Dendritic cell treated with granulocyte-macrophage colony-stimulating factor and Interleukin-4, amounts not matched to agents 40 ng/mL and 50 ng/mL, for 4 days (primary cell): ENCODE data around the gene IGSF3.
A peak's percentile ranks its signal among the peaks of the same experiment; 100 is the strongest.
"Not testable (repeated sequence)": the region's sequence is repeated elsewhere in the genome, so short reads cannot be mapped to it uniquely, and the experiment has no call there.

Experiments used
- H3K27ac Mint-ChIP-seq: one replicate; pipeline ENCODE4 v1.8.0; 2022; ENCODE audit warnings: mild to moderate bottlenecking, mixed read lengths
- H3K27me3 Mint-ChIP-seq: one replicate; pipeline ENCODE4 v1.8.0; 2022; ENCODE audit warnings: mild to moderate bottlenecking, mixed read lengths
- H3K36me3 Mint-ChIP-seq: one replicate; pipeline ENCODE4 v1.8.0; 2022; ENCODE audit warnings: low read depth, mixed read lengths
- H3K4me1 Mint-ChIP-seq: one replicate; pipeline ENCODE4 v1.8.0; 2022; ENCODE audit warnings: low read depth, mixed read lengths
- H3K4me3 Mint-ChIP-seq: one replicate; pipeline ENCODE4 v1.8.0; 2022; ENCODE audit warnings: mild to moderate bottlenecking, moderate library complexity, mixed read lengths
- H3K9me3 Mint-ChIP-seq: one replicate; pipeline ENCODE4 v1.8.0; 2022; ENCODE audit warnings: mixed read lengths
- intact Hi-C: fragments of 100-400 bp; cut with micrococcal nuclease; formaldehyde crosslinking; loops from one replicate; pipeline ENCODE4 v1.15.0; 2022

Gene IGSF3

GRCh38 chr1:116570358-116571214 is 96.9 kb downstream of the IGSF3 start, which contains the start of gene CD58:
Gene CD58, minus strand, starts transcription at chr1:116571026. Its CDS starts 54 bp downstream, at chr1:116570972.
- peak within 1 kb of the TSS; percentile 95 for H3K27ac Mint-ChIP-seq
- peak within 1 kb of the TSS; percentile 79 for H3K4me3 Mint-ChIP-seq
- peaks cover 43% of the 10 kb centered on the region for H3K36me3 Mint-ChIP-seq
- H3K9me3 Mint-ChIP-seq = no peaks in the 10 kb centered on the region
- H3K27me3 Mint-ChIP-seq = no peaks in the 10 kb centered on the region
- peaks cover 78% of the 10 kb centered on the region for H3K4me1 Mint-ChIP-seq
- intact Hi-C loops = loop anchor here (2.0 to 5.0 kb wide), 5 partner anchors 33 to 487 kb away; partner anchors contain the start of gene IGSF3

GRCh38 chr1:116569776-116570357 is 97.7 kb downstream of the IGSF3 start:
- H3K9me3 Mint-ChIP-seq = peaks cover 1% of the 10 kb centered on the region

GRCh38 chr1:116569381-116569670 is 98.2 kb downstream of the IGSF3 start:
- peaks cover 81% of the 10 kb centered on the region for H3K4me1 Mint-ChIP-seq
- H3K27ac Mint-ChIP-seq = peak overlapping the region; percentile 95
- H3K36me3 Mint-ChIP-seq = peaks cover 54% of the 10 kb centered on the region
- H3K27me3 Mint-ChIP-seq = no peaks in the 10 kb centered on the region
- peaks cover 7% of the 10 kb centered on the region for H3K9me3 Mint-ChIP-seq
- peak overlapping the region; percentile 79 for H3K4me3 Mint-ChIP-seq
- intact Hi-C loops = no loop called here

More at GRCh38 chr1:116569776-116570357, 97.7 kb downstream of the IGSF3 start:
- Mint-ChIP-seq H3K27ac (peak overlapping the region; percentile 95), H3K4me3 (peak overlapping the region; percentile 79), H3K27me3 (no peaks in the 10 kb centered on the region), H3K4me1 (peaks cover 81% of the 10 kb centered on the region), H3K36me3 (peaks cover 49% of the 10 kb centered on the region)
- intact Hi-C loops = loop anchor here (2.0 to 5.0 kb wide), 5 partner anchors 33 to 487 kb away; partner anchors contain the start of gene IGSF3

- intact Hi-C loops = no loop called here
- Mint-ChIP-seq H3K9me3 (peaks cover 12% of the 10 kb centered on the region), H3K4me1 (peaks cover 81% of the 10 kb centered on the region), H3K4me3 (peak overlapping the region; percentile 79), H3K27me3 (no peaks in the 10 kb centered on the region), H3K36me3 (peaks cover 59% of the 10 kb centered on the region), H3K27ac (peak overlapping the region; percentile 95)
Measured at GRCh38 chr1:116568662-116569380, 98.7 kb downstream of the IGSF3 start.

GRCh38 chr1:116567790-116568661 is 99.5 kb downstream of the IGSF3 start:
- H3K4me3 Mint-ChIP-seq = peak overlapping the region; percentile 79
- peaks cover 67% of the 10 kb centered on the region for H3K36me3 Mint-ChIP-seq
- H3K27me3 Mint-ChIP-seq = no peaks in the 10 kb centered on the region
- H3K4me1 Mint-ChIP-seq = peaks cover 79% of the 10 kb centered on the region
- H3K9me3 Mint-ChIP-seq = peaks cover 20% of the 10 kb centered on the region
- intact Hi-C loops = no loop called here
- peak overlapping the region; percentile 24 for H3K27ac Mint-ChIP-seq

- Mint-ChIP-seq H3K4me3 (no peak overlapping the region), H3K27me3 (no peaks in the 10 kb centered on the region), H3K27ac (peak overlapping the region; percentile 37), H3K9me3 (peaks cover 29% of the 10 kb centered on the region), H3K36me3 (peaks cover 75% of the 10 kb centered on the region), H3K4me1 (peaks cover 91% of the 10 kb centered on the region)
- intact Hi-C loops = no loop called here
Measured at GRCh38 chr1:116565222-116565621, 102.3 kb downstream of the IGSF3 start.

- intact Hi-C loops = no loop called here
- H3K4me3 Mint-ChIP-seq = no peak overlapping the region
- H3K9me3 Mint-ChIP-seq = peaks cover 29% of the 10 kb centered on the region
- H3K27ac Mint-ChIP-seq = no peak overlapping the region
- peaks cover 92% of the 10 kb centered on the region for H3K4me1 Mint-ChIP-seq
- H3K27me3 Mint-ChIP-seq = no peaks in the 10 kb centered on the region
- peaks cover 69% of the 10 kb centered on the region for H3K36me3 Mint-ChIP-seq
Measured at GRCh38 chr1:116564426-116564825, 103.1 kb downstream of the IGSF3 start.

- peaks cover 93% of the 10 kb centered on the region for H3K4me1 Mint-ChIP-seq
- peak overlapping the region; percentile 40 for H3K27ac Mint-ChIP-seq
- intact Hi-C loops, H3K4me3 Mint-ChIP-seq, H3K27me3 Mint-ChIP-seq: not testable (repeated sequence)
- peaks cover 29% of the 10 kb centered on the region for H3K9me3 Mint-ChIP-seq
- peaks cover 62% of the 10 kb centered on the region for H3K36me3 Mint-ChIP-seq
Measured at GRCh38 chr1:116562465-116562864, 105.1 kb downstream of the IGSF3 start.

GRCh38 chr1:116561563-116561962 is 106.0 kb downstream of the IGSF3 start:
- intact Hi-C loops = no loop called here
- H3K27ac Mint-ChIP-seq = no peak overlapping the region

GRCh38 chr1:116560704-116561490 is 106.6 kb downstream of the IGSF3 start:
- H3K36me3 Mint-ChIP-seq = peaks cover 52% of the 10 kb centered on the region
- H3K27me3 Mint-ChIP-seq = no peaks in the 10 kb centered on the region
- intact Hi-C loops = no loop called here
- H3K4me1 Mint-ChIP-seq = peaks cover 92% of the 10 kb centered on the region
- no peak overlapping the region for H3K4me3 Mint-ChIP-seq
- peaks cover 29% of the 10 kb centered on the region for H3K9me3 Mint-ChIP-seq
- peak overlapping the region; percentile 10 for H3K27ac Mint-ChIP-seq

More at GRCh38 chr1:116561563-116561962, 106.0 kb downstream of the IGSF3 start:
- Mint-ChIP-seq H3K36me3 (peaks cover 59% of the 10 kb centered on the region), H3K4me1 (peaks cover 93% of the 10 kb centered on the region), H3K4me3 (no peak overlapping the region), H3K9me3 (peaks cover 29% of the 10 kb centered on the region), H3K27me3 (no peaks in the 10 kb centered on the region)

- Mint-ChIP-seq H3K36me3 (peaks cover 46% of the 10 kb centered on the region), H3K9me3 (peaks cover 22% of the 10 kb centered on the region), H3K4me1 (peaks cover 90% of the 10 kb centered on the region), H3K27me3 (no peaks in the 10 kb centered on the region), H3K4me3 (no peak overlapping the region), H3K27ac (peak overlapping the region; percentile 68)
- intact Hi-C loops = no loop called here
Measured at GRCh38 chr1:116559304-116559761, 108.2 kb downstream of the IGSF3 start.

- peaks cover 14% of the 10 kb centered on the region for H3K9me3 Mint-ChIP-seq
- no peaks in the 10 kb centered on the region for H3K27me3 Mint-ChIP-seq
- intact Hi-C loops = no loop called here
- H3K4me3 Mint-ChIP-seq = no peak overlapping the region
- H3K36me3 Mint-ChIP-seq = peaks cover 41% of the 10 kb centered on the region
- peaks cover 90% of the 10 kb centered on the region for H3K4me1 Mint-ChIP-seq
- H3K27ac Mint-ChIP-seq = peak overlapping the region; percentile 68
Measured at GRCh38 chr1:116558571-116558970, 109.0 kb downstream of the IGSF3 start.
